ENCODE results near the gene RXRA. TPM values are rescaled to one million over a fixed set of nuclear protein-coding genes. Genes with fewer than 3 reads are reported as not detected.

Gene RXRA
- polyA plus RNA-seq, 1 experiment, result 12.0 TPM

DNA sequence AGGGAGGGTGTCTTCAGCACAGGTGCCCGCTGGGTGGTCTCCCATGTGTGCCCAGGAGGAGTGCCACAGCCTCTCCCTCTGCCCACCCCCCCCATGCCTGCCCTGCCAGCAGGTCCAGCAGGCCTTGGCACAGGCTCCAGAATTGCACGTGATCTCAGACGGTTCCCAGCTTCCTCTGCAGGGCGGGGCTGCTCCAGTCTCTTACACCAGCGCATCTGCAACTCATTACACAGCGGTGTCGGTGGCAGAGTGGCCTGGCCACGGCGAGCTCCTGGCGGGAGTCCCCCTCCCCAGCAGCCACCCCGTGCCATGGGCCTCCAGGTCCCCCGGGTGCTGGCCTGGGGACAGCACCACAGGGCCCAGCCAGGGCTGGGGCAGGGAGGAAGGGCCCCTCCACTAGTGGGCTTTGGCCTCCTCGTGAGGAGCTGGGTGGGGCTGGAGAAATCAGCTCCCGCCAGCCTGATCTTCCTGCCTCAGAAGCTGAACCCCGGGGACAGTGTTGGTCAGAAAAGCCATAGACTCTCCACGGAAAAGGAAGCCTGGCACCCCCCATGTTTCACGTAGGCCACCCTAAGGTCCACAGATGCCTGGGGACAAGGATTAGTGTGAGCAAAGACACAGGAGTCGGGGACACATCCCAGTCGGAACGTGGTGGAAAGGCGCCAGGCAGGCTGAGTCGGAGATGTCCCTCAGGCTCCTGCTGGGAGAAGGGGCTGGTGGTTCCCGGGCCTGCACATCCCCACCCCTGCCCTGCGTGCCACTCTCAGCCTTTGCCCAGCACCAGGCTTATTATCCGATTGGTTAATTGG, 40.2 kb downstream of the RXRA start:
- peak; percentile 63 for DNase-seq (ENCODE audit: low read depth)
- ChIA-PET POLR2A (no interaction called here), CTCF (interaction anchor here (1.0 to 1.7 kb wide), 4 partner anchors 10 to 196 kb away, joined by 3 to 5 read pairs (median 4); no protein-coding TSS in a partner anchor)
- Histone ChIP-seq H3K4me3 (ENCODE audit: low read depth, low read length) (0 out of 2 replicates have a peak overlapping the region, but pooled peaks have one; percentile 4), H3K27me3 (ENCODE audit: control insufficient read depth, insufficient read depth, low read length) (no peaks in the 10 kb centered on the region), H3K36me3 (ENCODE audit: control insufficient read depth, insufficient read depth, low read length) (no peaks in the 10 kb centered on the region)
- TF ChIP-seq, protein P1, sequence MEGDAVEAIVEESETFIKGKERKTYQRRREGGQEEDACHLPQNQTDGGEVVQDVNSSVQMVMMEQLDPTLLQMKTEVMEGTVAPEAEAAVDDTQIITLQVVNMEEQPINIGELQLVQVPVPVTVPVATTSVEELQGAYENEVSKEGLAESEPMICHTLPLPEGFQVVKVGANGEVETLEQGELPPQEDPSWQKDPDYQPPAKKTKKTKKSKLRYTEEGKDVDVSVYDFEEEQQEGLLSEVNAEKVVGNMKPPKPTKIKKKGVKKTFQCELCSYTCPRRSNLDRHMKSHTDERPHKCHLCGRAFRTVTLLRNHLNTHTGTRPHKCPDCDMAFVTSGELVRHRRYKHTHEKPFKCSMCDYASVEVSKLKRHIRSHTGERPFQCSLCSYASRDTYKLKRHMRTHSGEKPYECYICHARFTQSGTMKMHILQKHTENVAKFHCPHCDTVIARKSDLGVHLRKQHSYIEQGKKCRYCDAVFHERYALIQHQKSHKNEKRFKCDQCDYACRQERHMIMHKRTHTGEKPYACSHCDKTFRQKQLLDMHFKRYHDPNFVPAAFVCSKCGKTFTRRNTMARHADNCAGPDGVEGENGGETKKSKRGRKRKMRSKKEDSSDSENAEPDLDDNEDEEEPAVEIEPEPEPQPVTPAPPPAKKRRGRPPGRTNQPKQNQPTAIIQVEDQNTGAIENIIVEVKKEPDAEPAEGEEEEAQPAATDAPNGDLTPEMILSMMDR (IDR thresholded peaks at IDR 0.05; ENCODE audit: insufficient read depth, low read depth, low read length), result no peak

DNA sequence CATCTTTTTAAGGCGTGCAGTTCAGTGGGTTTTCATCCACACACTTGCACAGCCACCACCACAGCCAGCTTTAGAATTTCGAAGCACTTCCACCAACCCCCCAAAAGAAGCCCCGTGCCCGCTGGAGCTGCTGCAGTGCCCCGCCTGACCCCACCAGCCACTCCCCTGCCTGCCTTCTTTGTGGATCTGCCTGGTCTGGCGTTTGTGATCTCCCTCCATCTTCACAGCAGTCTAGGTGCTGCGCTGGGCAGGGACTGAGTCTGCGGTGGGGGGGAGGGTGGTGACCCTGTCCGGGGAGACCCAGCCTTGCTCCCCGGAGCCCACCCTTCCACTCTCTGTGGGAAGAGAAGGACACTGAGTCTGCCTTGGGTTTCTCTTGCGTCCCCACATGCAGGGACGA, 40.8 kb downstream of the RXRA start:
- ChIA-PET CTCF (interaction anchor here (0.7 to 1.7 kb wide), 3 partner anchors 11 to 196 kb away, joined by 3 to 5 read pairs (median 3); no protein-coding TSS in a partner anchor), POLR2A (no interaction called here)
- TF ChIP-seq, protein P1 (IDR thresholded peaks at IDR 0.05; ENCODE audit: insufficient read depth, low read depth, low read length), result no peak
- no peak overlapping the region for H3K4me3 ChIP-seq (ENCODE audit: low read depth, low read length)
- no peaks in the 10 kb centered on the region for H3K36me3 ChIP-seq (ENCODE audit: control insufficient read depth, insufficient read depth, low read length)
- DNase-seq (ENCODE audit: low read depth), result no peak
- H3K27me3 ChIP-seq (ENCODE audit: control insufficient read depth, insufficient read depth, low read length), result no peaks in the 10 kb centered on the region

DNA sequence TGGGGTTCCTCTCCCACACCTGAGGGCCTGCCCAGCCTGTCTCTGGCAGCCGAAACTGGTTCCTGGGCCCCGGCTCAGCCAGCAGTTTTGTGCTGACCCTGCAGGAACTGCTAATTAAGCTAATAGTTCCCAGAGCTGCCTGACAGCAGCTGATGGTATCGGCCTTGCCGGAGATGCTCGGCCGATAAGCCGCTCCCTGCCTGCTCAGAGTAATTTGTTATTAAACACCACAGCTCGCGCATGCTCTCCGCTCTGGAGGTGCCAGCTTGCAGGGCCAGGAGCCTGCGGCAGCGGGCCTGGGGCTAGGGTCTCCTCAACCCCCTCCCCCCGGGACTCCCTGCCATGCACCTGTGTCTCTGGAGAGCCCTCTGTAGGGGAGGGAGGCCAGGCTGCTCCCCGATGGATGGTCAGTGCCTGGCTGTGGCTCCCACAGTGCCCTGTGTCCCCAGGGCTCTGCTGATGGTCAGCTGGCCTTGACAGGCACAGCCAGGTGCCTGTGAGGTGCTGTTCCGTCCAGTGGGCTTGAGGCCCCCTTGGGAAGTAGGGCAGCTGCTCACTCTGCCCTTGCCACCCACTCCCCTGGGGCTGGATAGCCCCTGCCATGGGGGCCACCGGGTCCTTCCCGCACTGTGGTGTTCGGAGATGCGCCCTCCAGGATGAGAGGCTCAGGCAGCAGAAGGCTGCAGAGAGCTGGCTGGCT, 41.7 kb downstream of the RXRA start:
- Histone ChIP-seq H3K27me3 (ENCODE audit: control insufficient read depth, insufficient read depth, low read length) (no peaks in the 10 kb centered on the region), H3K4me3 (ENCODE audit: low read depth, low read length) (no peak overlapping the region), H3K36me3 (ENCODE audit: control insufficient read depth, insufficient read depth, low read length) (no peaks in the 10 kb centered on the region; the same call in 1 of the 2 replicates)
- ChIA-PET CTCF (interaction anchor here (0.7 to 1.7 kb wide), 4 partner anchors 10 to 38 kb away, joined by 3 read pairs; no protein-coding TSS in a partner anchor), POLR2A (no interaction called here)
- no peak for DNase-seq (ENCODE audit: low read depth)
- TF ChIP-seq, protein P1 (IDR thresholded peaks at IDR 0.05; ENCODE audit: insufficient read depth, low read depth, low read length), result no peak

DNA sequence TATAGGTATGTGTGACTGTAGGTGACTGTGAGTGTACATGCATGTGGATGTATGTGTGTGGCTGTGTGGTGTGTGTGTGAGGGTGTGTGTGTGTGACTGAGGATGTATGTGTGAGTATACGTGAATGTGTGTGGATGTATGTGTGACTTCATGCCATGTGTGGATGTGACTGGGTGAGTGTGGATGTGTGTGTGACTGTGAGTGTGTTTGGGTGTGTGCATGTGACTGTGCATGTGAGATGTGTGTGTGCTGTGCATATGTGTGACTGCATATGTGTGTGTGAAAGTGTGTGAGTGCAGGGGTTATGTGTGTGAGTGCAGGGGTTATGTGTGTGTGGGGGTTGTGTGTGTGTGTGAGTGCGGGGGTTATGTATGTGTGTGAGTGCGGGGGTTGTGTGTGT, 42.3 kb downstream of the RXRA start:
- ChIA-PET CTCF (interaction anchor here (1.1 kb wide), 1 partner anchor 15 kb away, joined by 3 read pairs; no protein-coding TSS in a partner anchor), POLR2A (no interaction called here)
- no peak for DNase-seq (ENCODE audit: low read depth)

More for the DNA sequence above, 42.3 kb downstream of the RXRA start:
- H3K27me3 ChIP-seq (ENCODE audit: control insufficient read depth, insufficient read depth, low read length), result no peaks in the 10 kb centered on the region
- TF ChIP-seq, protein P1 (IDR thresholded peaks at IDR 0.05; ENCODE audit: insufficient read depth, low read depth, low read length), result no peak
- H3K4me3 ChIP-seq (ENCODE audit: low read depth, low read length), result no peak overlapping the region
- H3K36me3 ChIP-seq (ENCODE audit: control insufficient read depth, insufficient read depth, low read length), result no peaks in the 10 kb centered on the region; the same call in 1 of the 2 replicates
